HepG2 (cell line): Measurements from ENCODE around the gene TBC1D1. TPM values are rescaled to one million over a fixed set of nuclear protein-coding genes. Genes with fewer than 3 reads are reported as not detected.

Source experiments
- ATAC-seq: fragments of 200-7000 bp; cut with Tn5 transposase; 3 replicates; pipeline ENCODE4 v1.9.1; 2020; ENCODE audit warnings: mild to moderate bottlenecking, moderate library complexity
- BruUV-seq: library from RNA; stranded (reverse); fragments of 400-500 nt; replicated peaks from 2 replicates; lab custom pipeline; 2021; lab: Mats Ljungman, UMichigan
- CTCF ChIA-PET: fragments of 300-600 bp; formaldehyde crosslinking; extraction: SDS; loops from one replicate; lab custom pipeline; 2021; ENCODE audit warnings: low total read pairs, inconsistent platforms, low intra/inter-chr PET ratio; lab: Yijun Ruan, JAX
- POLR2A ChIA-PET: fragments of 350-600 bp; sonication (Branson Sonifier 250); formaldehyde crosslinking; loops from one replicate; lab custom pipeline; 2020; ENCODE audit warnings: antibody characterized with exemption, inconsistent platforms; lab: Yijun Ruan, JAX
- DNase-seq: peaks from one replicate; pipeline ENCODE4 v3.0.0-alpha.2; 2015; ENCODE audit warnings: low spot score
- FAIRE-seq: peaks from 3 replicates; lab custom pipeline; 2011; peaks lifted over from hg19 to GRCh38; lab: Jason Lieb, UNC
- H2AFZ ChIP-seq: one replicate; pipeline ENCODE4 v1.6.1; 2011; ENCODE audit warnings: low read length, inconsistent platforms
- H3K27ac ChIP-seq: fragments of 300-600 bp; 3 replicates; pipeline ENCODE4 v1.8.0; 2011; ENCODE audit warnings: mixed run types, mild to moderate bottlenecking, mixed read lengths, low read length, inconsistent platforms; ENCODE audit not compliant: insufficient read depth; ENCODE audit errors: extremely low read length
- H3K27me3 ChIP-seq, 2 experiments: fragments of 200-600 bp in 1 of 2; 2 replicates in 1 of 2; 3 replicates in 1 of 2; pipeline versions ENCODE4 v1.6.0 to v1.8.0; 2011; ENCODE audit warnings: low read length in 2 of 2, mild to moderate bottlenecking in 2 of 2, moderate library complexity in 2 of 2, inconsistent platforms in 1 of 2; ENCODE audit not compliant: insufficient read depth in 2 of 2, control insufficient read depth in 1 of 2
- H3K36me3 ChIP-seq, 2 experiments: fragments of 200-600 bp in 1 of 2; replicated peaks in 1 of 2; 2 replicates in 1 of 2; 3 replicates in 1 of 2; pipeline versions ENCODE4 v1.5.1 to v1.8.0; 2011; ENCODE audit warnings: low read length in 2 of 2, inconsistent platforms in 1 of 2; ENCODE audit not compliant: insufficient read depth in 2 of 2, control insufficient read depth in 1 of 2
- H3K4me1 ChIP-seq: 2 replicates; pipeline ENCODE4 v1.5.1; 2012; ENCODE audit warnings: low read length, inconsistent platforms; ENCODE audit not compliant: insufficient read depth
- H3K4me2 ChIP-seq: 2 replicates; pipeline ENCODE4 v1.6.0; 2011; ENCODE audit warnings: low read depth, low read length, inconsistent platforms
- H3K4me3 ChIP-seq, 3 experiments: fragments of 200-600 bp in 1 of 3; sonication (generic), shearing (Covaris generic) in 1 of 3; replicated peaks in 1 of 3; 2 replicates each; pipeline ENCODE4 v1.5.1; 2011 to 2016; ENCODE audit warnings: low read length in 3 of 3, inconsistent platforms in 2 of 3, low read depth in 2 of 3, mild to moderate bottlenecking in 2 of 3, control low read depth in 1 of 3, mixed read lengths in 1 of 3; ENCODE audit not compliant: insufficient read depth in 1 of 3
- H3K79me2 ChIP-seq: one replicate; pipeline ENCODE4 v1.6.1; 2011; ENCODE audit warnings: low read length, inconsistent platforms; ENCODE audit not compliant: insufficient read depth
- H3K9ac ChIP-seq: 2 replicates; pipeline ENCODE4 v1.6.0; 2011; ENCODE audit warnings: mild to moderate bottlenecking, low read depth, low read length, inconsistent platforms; ENCODE audit not compliant: insufficient read depth
- H3K9me3 ChIP-seq: 2 replicates; pipeline ENCODE4 v1.5.1; 2012; ENCODE audit warnings: mild to moderate bottlenecking, low read length
- H4K20me1 ChIP-seq: 2 replicates; pipeline ENCODE4 v1.6.0; 2011; ENCODE audit warnings: inconsistent platforms, mild to moderate bottlenecking, low read length, moderate library complexity; ENCODE audit not compliant: insufficient read depth
- BCL6 ChIP-seq: IDR thresholded peaks from 2 replicates; pipeline ENCODE4 v1.6.1; 2016; ENCODE audit warnings: missing genetic modification reagents, missing compliant biosample characterization
- CTCF ChIP-seq: sonication (generic); formaldehyde crosslinking; IDR thresholded peaks from 2 replicates; pipeline ENCODE4 v1.5.0; 2020; ENCODE audit warnings: mild to moderate bottlenecking, missing genetic modification reagents, moderate library complexity
- DMAP1 ChIP-seq: IDR thresholded peaks from 2 replicates; pipeline ENCODE4 v1.6.1; 2016
- ELK4 ChIP-seq: sonication (generic); formaldehyde crosslinking; IDR thresholded peaks from 2 replicates; pipeline ENCODE4 v1.9.0; 2021; ENCODE audit warnings: missing genetic modification reagents, borderline replicate concordance
- GATAD1 ChIP-seq: IDR thresholded peaks from 2 replicates; pipeline ENCODE4 v1.6.1; 2016; ENCODE audit warnings: missing genetic modification reagents, missing compliant biosample characterization
- JUND ChIP-seq: sonication (generic); formaldehyde crosslinking; IDR thresholded peaks from 2 replicates; pipeline ENCODE4 v1.8.0; 2022; ENCODE audit warnings: mild to moderate bottlenecking, missing genetic modification reagents
- MED1 ChIP-seq: sonication (generic); formaldehyde crosslinking; IDR thresholded peaks from 2 replicates; pipeline ENCODE4 v1.4.0; 2020; ENCODE audit warnings: missing genetic modification reagents
- MNT ChIP-seq: fragments of 450-650 bp; IDR thresholded peaks from 2 replicates; pipeline ENCODE4 v1.6.1; 2016
- NFYC ChIP-seq: IDR thresholded peaks from 2 replicates; pipeline ENCODE4 v1.6.1; 2016; ENCODE audit warnings: missing genetic modification reagents, missing compliant biosample characterization
- NR2F1 ChIP-seq, 2 experiments: fragments of 450-650 bp in 1 of 2; formaldehyde crosslinking in 1 of 2; IDR thresholded peaks; 2 replicates each; pipeline versions ENCODE4 v1.5.0 to v1.6.1; 2016 to 2020; ENCODE audit warnings: mild to moderate bottlenecking in 1 of 2, missing compliant biosample characterization in 1 of 2, missing genetic modification reagents in 1 of 2, moderate library complexity in 1 of 2
- SMC3 ChIP-seq: IDR thresholded peaks from 2 replicates; pipeline ENCODE4 v1.6.1; 2011; ENCODE audit warnings: low read length, improper control_type of control experiment
- SOX6 ChIP-seq, 2 experiments: fragments of 450-650 bp in 1 of 2; sonication (generic) in 1 of 2; formaldehyde crosslinking in 1 of 2; IDR thresholded peaks; 2 replicates each; pipeline versions ENCODE4 v1.4.0 to v1.6.1; 2017 to 2020; ENCODE audit warnings: antibody characterized with exemption in 1 of 2, mild to moderate bottlenecking in 1 of 2, missing genetic modification reagents in 1 of 2
- SRF ChIP-seq: IDR thresholded peaks from 2 replicates; pipeline ENCODE4 v1.6.1; 2011; ENCODE audit warnings: mild to moderate bottlenecking, low read depth, low read length, moderate library complexity
- STAG1 ChIP-seq: sonication (generic); formaldehyde crosslinking; IDR thresholded peaks from 2 replicates; pipeline ENCODE4 v1.4.0; 2020; ENCODE audit warnings: missing genetic modification reagents
- WIZ ChIP-seq: sonication (generic); formaldehyde crosslinking; IDR thresholded peaks from 2 replicates; pipeline ENCODE4 v1.5.1; 2020; ENCODE audit warnings: mild to moderate bottlenecking, missing genetic modification reagents
- ZNF276 ChIP-seq: sonication (generic); formaldehyde crosslinking; IDR thresholded peaks from 2 replicates; pipeline ENCODE4 v1.4.0; 2020; ENCODE audit warnings: mild to moderate bottlenecking, low read depth, missing genetic modification reagents
- ZNF549 ChIP-seq: sonication (generic); formaldehyde crosslinking; IDR thresholded peaks from 2 replicates; pipeline ENCODE4 v1.5.0; 2020; ENCODE audit warnings: missing genetic modification reagents
- WGBS: methylation state at CpG from one replicate; pipeline ENCODE4 v1.1.6; 2017; ENCODE audit warnings: low lambda C conversion rate; 5-methylcytosine and 5-hydroxymethylcytosine counted together
- in situ Hi-C: cut with HindIII; loops from 2 replicates; pipeline ENCODE4 v1.10.0; 2017; ENCODE audit warnings: low pct_unique_long_range_greater_than_20kb; ENCODE audit not compliant: extremely low pct_ligation_motif_present
- intact Hi-C: fragments of 100-400 bp; cut with micrococcal nuclease; formaldehyde crosslinking; loops from one replicate; pipeline ENCODE4 v1.10.0; 2022; ENCODE audit not compliant: unreplicated experiment
- polyA plus RNA-seq, 8 experiments: library from polyadenylated mRNA; depleted of rRNA in 3 of 8; stranded (reverse) in 7 of 8; unstranded in 1 of 8; fragments of >200 nt; fragmentation: Illumina TruSeq in 4 of 8; extraction: Trizol in 4 of 8; gene quantifications; 2 replicates each; pipeline versions ENCODE4 v1.2.1 to v1.2.3, GENCODE V29; 2011 to 2016; ENCODE audit warnings: low read depth in 4 of 8, missing spikeins in 1 of 8, mixed read lengths in 1 of 8; ENCODE audit not compliant: insufficient read depth in 1 of 8
- total RNA-seq, 5 experiments: library from RNA; depleted of rRNA; stranded (reverse); fragments of >200 nt; fragmentation: Illumina TruSeq; extraction: Trizol; gene quantifications; 2 replicates each; pipeline ENCODE4 v1.2.3, GENCODE V29; 2016; ENCODE audit warnings: low read depth in 1 of 5

Gene TBC1D1
- total and polyA plus RNA-seq, 2 of the 13 experiments (the other 11 are each of a cell fraction or from before 2014, with no cell fraction given) = 37.3 to 62.8 TPM

GRCh38 chr4:38069271-38069760 lies 178.4 kb downstream of the TBC1D1 start:
- no TSS peak for BruUV-seq

More at GRCh38 chr4:38069271-38069760, 178.4 kb downstream of the TBC1D1 start:
- CTCF ChIA-PET = no interaction called here
- no peaks in the 10 kb centered on the region for H4K20me1 ChIP-seq
- POLR2A ChIA-PET = interaction anchor here (0.8 to 1.5 kb wide), 6 partner anchors 9 to 110 kb away, joined by 3 to 6 read pairs (median 4); no protein-coding TSS in a partner anchor
- no peaks in the 10 kb centered on the region for H3K9me3 ChIP-seq
- WGBS = 67% methylated on average over 6 of the region's 6 CpGs
- H3K4me1 ChIP-seq = peaks cover 55% of the 10 kb centered on the region
- FAIRE-seq (peak; percentile 70), ATAC-seq (no peak)
- H3K4me2 ChIP-seq = no peak overlapping the region
- H3K27me3 ChIP-seq = no peaks in the 10 kb centered on the region
- H3K27ac ChIP-seq = peak overlapping the region; percentile 8
- in situ Hi-C loops = loop anchor here (10.0 to 25.0 kb wide), 2 partner anchors 243 to 655 kb away; no protein-coding TSS in a partner anchor
- TF ChIP-seq ZNF276 (CRISPR knock-in tag) = no peak
- no peak for TF ChIP-seq SRF
- TF ChIP-seq MNT = no peak
- TF ChIP-seq WIZ (CRISPR knock-in tag) = no peak
- TF ChIP-seq STAG1 (CRISPR knock-in tag) = peak; percentile 73
- TF ChIP-seq ELK4 (CRISPR knock-in tag) = no peak
- TF ChIP-seq CTCF (CRISPR knock-in tag) = peak; percentile 61
- TF ChIP-seq JUND (CRISPR knock-in tag) = no peak
- TF ChIP-seq MED1 = peak; percentile 25; the same call in 1 of the 2 replicates
- TF ChIP-seq GATAD1 = no peak
- TF ChIP-seq BCL6 (CRISPR knock-in tag) = no peak
- no peak for TF ChIP-seq NR2F1 (CRISPR knock-in tag; IDR thresholded peaks at IDR 0.05)
- TF ChIP-seq NFYC (CRISPR knock-in tag) = 0 out of 2 replicates have a peak, but pooled peaks have one; percentile 18
- TF ChIP-seq SOX6 (IDR thresholded peaks at IDR 0.05) = no peak
- 0 out of 2 replicates have a peak, but pooled peaks have one; percentile 16 for TF ChIP-seq SOX6 (CRISPR knock-in tag; IDR thresholded peaks at IDR 0.05)
- no peak for TF ChIP-seq ZNF549 (CRISPR knock-in tag)
- TF ChIP-seq SMC3 = peak; percentile 32; the same call in 1 of the 2 replicates
- TF ChIP-seq DMAP1 (CRISPR knock-in tag) = no peak
- TF ChIP-seq, all 625 proteins: peak for 6
- intact Hi-C loops = no loop called here
- DNase-seq = no peak
- no peak overlapping the region for H2AFZ ChIP-seq
- H3K9ac ChIP-seq = no peak overlapping the region
- no peaks in the 10 kb centered on the region for H3K79me2 ChIP-seq
- H3K4me3 ChIP-seq = no peak overlapping the region
- peaks cover 6% of the 10 kb centered on the region in 2 experiments; a peak in 2 of 5 replicates for H3K36me3 ChIP-seq
